GM18870 (cell line): Measurements from ENCODE around the gene PHC2.

Experiments used
- ATAC-seq: cut with Tn5 transposase; IDR thresholded peaks from one replicate; pipeline ENCODE4 v1.9.1; 2021; ENCODE audit warnings: moderate library complexity; ENCODE audit not compliant: unreplicated experiment

PHC2 gene

GRCh38 chr1:33391343-33392078, 39.4 kb downstream of the PHC2 start:
- no peak for ATAC-seq

GRCh38 chr1:33390542-33390941, 40.4 kb downstream of the PHC2 start:
- no peak for ATAC-seq

GRCh38 chr1:33388805-33389771, 41.8 kb downstream of the PHC2 start:
- no peak for ATAC-seq

- no peak for ATAC-seq
Observed at GRCh38 chr1:33387625-33388024, 43.3 kb downstream of the PHC2 start.

- no peak for ATAC-seq
Observed at GRCh38 chr1:33385251-33385650, 45.6 kb downstream of the PHC2 start.

- ATAC-seq, result no peak
Observed at GRCh38 chr1:33384040-33384812, 46.7 kb downstream of the PHC2 start.

- ATAC-seq, result no peak
Observed at GRCh38 chr1:33383489-33383888, 47.4 kb downstream of the PHC2 start.

GRCh38 chr1:33382661-33383415, 48.1 kb downstream of the PHC2 start:
- ATAC-seq, result no peak

GRCh38 chr1:33381977-33382376, 48.9 kb downstream of the PHC2 start:
- no peak for ATAC-seq

GRCh38 chr1:33380811-33381210, 50.1 kb downstream of the PHC2 start:
- no peak for ATAC-seq

- ATAC-seq, result no peak
Observed at GRCh38 chr1:33379631-33380354, 51.1 kb downstream of the PHC2 start.

- ATAC-seq, result no peak
Observed at GRCh38 chr1:33378976-33379375, 51.9 kb downstream of the PHC2 start.

GRCh38 chr1:33378524-33378923, 52.4 kb downstream of the PHC2 start:
- no peak for ATAC-seq

GRCh38 chr1:33377756-33378155, 53.1 kb downstream of the PHC2 start:
- ATAC-seq, result no peak

GRCh38 chr1:33377013-33377412, 53.9 kb downstream of the PHC2 start:
- no peak for ATAC-seq

GRCh38 chr1:33375316-33375715, 55.6 kb downstream of the PHC2 start:
- ATAC-seq, result no peak

- ATAC-seq, result no peak
Observed at GRCh38 chr1:33374336-33375105, 56.4 kb downstream of the PHC2 start.

- no peak for ATAC-seq
Observed at GRCh38 chr1:33373606-33374005, 57.3 kb downstream of the PHC2 start.

GRCh38 chr1:33372677-33373076, 58.2 kb downstream of the PHC2 start:
- no peak for ATAC-seq
